Caco-2 (cell line): ENCODE results near the gene RIOK3. TPM values are rescaled to one million over a fixed set of nuclear protein-coding genes. Genes with fewer than 3 reads are reported as not detected.
"Not testable (repeated sequence)": the region's sequence is repeated elsewhere in the genome, so short reads cannot be mapped to it uniquely, and the experiment has no call there.

ENCODE experiments used
- BruUV-seq: library from RNA; stranded (reverse); fragments of 400-500 nt; replicated peaks from 2 replicates; lab custom pipeline; 2021; lab: Mats Ljungman, UMichigan
- CTCF ChIA-PET: fragments of 300-600 bp; sonication (Branson Sonifier 250); formaldehyde crosslinking; loops from one replicate; lab custom pipeline; 2022; ENCODE audit warnings: antibody characterized with exemption; lab: Charles Lee
- POLR2A ChIA-PET: fragments of 300-600 bp; sonication (Branson Sonifier 250); formaldehyde crosslinking; loops from one replicate; lab custom pipeline; 2022; ENCODE audit warnings: antibody characterized with exemption; lab: Charles Lee
- DNase-seq, 2 experiments: peaks; one replicate each; pipeline versions ENCODE4 v3.0.0 to v3.0.0-alpha.2; 2020 to 2022
- H3K27me3 ChIP-seq: replicated peaks from 2 replicates; pipeline ENCODE4 v1.6.0; 2011; ENCODE audit warnings: low read length; ENCODE audit not compliant: control insufficient read depth, insufficient read depth
- H3K36me3 ChIP-seq: 2 replicates; pipeline ENCODE4 v1.5.1; 2011; ENCODE audit warnings: low read length; ENCODE audit not compliant: control insufficient read depth, insufficient read depth
- H3K4me1 ChIP-seq: fragments of 250-450 bp; sonication (Bioruptor Pico); 2 replicates; pipeline ENCODE4 v1.5.1; 2020; ENCODE audit warnings: mild to moderate bottlenecking
- H3K4me3 ChIP-seq: 2 replicates; pipeline ENCODE4 v1.5.1; 2011; ENCODE audit warnings: low read depth, mild to moderate bottlenecking, control low read depth, low read length
- H3K9me3 ChIP-seq: fragments of 250-450 bp; sonication (Bioruptor Pico); 2 replicates; pipeline ENCODE4 v1.5.1; 2020; ENCODE audit warnings: mild to moderate bottlenecking, moderate library complexity
- H3K27ac Mint-ChIP-seq: one replicate; pipeline ENCODE4 v1.8.0; 2022; ENCODE audit warnings: mixed read lengths; ENCODE audit not compliant: unreplicated experiment
- H3K27me3 Mint-ChIP-seq: one replicate; pipeline ENCODE4 v1.8.0; 2022; ENCODE audit warnings: mixed read lengths; ENCODE audit not compliant: insufficient read depth, unreplicated experiment
- H3K36me3 Mint-ChIP-seq: one replicate; pipeline ENCODE4 v1.8.0; 2022; ENCODE audit warnings: mild to moderate bottlenecking, mixed read lengths; ENCODE audit not compliant: insufficient read depth, unreplicated experiment
- H3K4me1 Mint-ChIP-seq: one replicate; pipeline ENCODE4 v1.8.0; 2022; ENCODE audit warnings: low read depth, mixed read lengths; ENCODE audit not compliant: unreplicated experiment
- H3K4me3 Mint-ChIP-seq: one replicate; pipeline ENCODE4 v1.8.0; 2022; ENCODE audit warnings: mild to moderate bottlenecking, moderate library complexity, mixed read lengths; ENCODE audit not compliant: unreplicated experiment
- H3K9me3 Mint-ChIP-seq: one replicate; pipeline ENCODE4 v1.8.0; 2022; ENCODE audit warnings: mixed read lengths; ENCODE audit not compliant: unreplicated experiment
- CTCF ChIP-seq, 2 experiments: fragments of 200-600 bp in 1 of 2; IDR thresholded peaks; 1 replicate in 1 of 2; 2 replicates in 1 of 2; pipeline versions ENCODE4 v1.5.1 to v1.8.0; 2011 to 2022; ENCODE audit warnings: antibody characterized with exemption in 1 of 2, control low read depth in 1 of 2, inconsistent platforms in 1 of 2, low read depth in 1 of 2, low read length in 1 of 2, mild to moderate bottlenecking in 1 of 2, moderate library complexity in 1 of 2; ENCODE audit not compliant: insufficient read depth in 1 of 2, severe bottlenecking in 1 of 2, unreplicated experiment in 1 of 2
- intact Hi-C: fragments of 100-400 bp; cut with micrococcal nuclease; formaldehyde crosslinking; loops from one replicate; pipeline ENCODE4 v1.10.0; 2022; ENCODE audit not compliant: unreplicated experiment
- total RNA-seq: library from RNA; stranded (reverse); gene quantifications from 2 replicates; pipeline ENCODE4 v1.2.3, GENCODE V29; 2022

RIOK3 gene
- total RNA-seq, 1 experiment from 2014 or later = 32.4 TPM

DNA sequence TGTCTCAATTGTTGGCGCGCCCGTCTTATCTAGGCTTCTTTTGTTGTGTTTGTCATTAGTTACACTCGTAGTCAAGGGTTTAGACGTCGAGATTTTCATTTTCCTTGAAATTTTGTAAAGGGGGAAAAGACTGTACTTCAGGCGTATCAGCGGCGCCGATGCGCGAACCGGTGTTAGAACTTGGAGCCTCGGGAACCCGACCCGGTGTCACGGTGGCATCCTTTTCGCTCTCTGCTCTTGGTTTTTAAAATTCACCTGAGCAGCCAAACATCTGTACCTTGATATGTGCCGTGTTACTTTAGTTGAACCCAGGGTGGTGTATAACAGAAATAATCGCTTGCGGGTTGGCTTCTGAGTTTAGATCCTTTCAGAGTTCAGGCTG, 50.9 kb downstream of the RIOK3 start:
- Histone ChIP-seq H3K9me3 (no peaks in the 10 kb centered on the region), H3K4me3 (peak overlapping the region; percentile 74), H3K27me3 (no peaks in the 10 kb centered on the region), H3K36me3 (no peaks in the 10 kb centered on the region), H3K4me1 (no peaks in the 10 kb centered on the region)
- no peaks in the 10 kb centered on the region for H3K9me3 Mint-ChIP-seq
- peak overlapping the region; percentile 73 for H3K4me3 Mint-ChIP-seq
- BruUV-seq = no TSS peak
- no peak overlapping the region for H3K27ac Mint-ChIP-seq
- no peak for TF ChIP-seq CTCF (IDR thresholded peaks at IDR 0.05; ENCODE audit: insufficient read depth in 1 of 2, low read depth in 1 of 2, low read length in 1 of 2, severe bottlenecking in 1 of 2, unreplicated experiment in 1 of 2)
- no peak for DNase-seq
- H3K4me1 Mint-ChIP-seq = no peaks in the 10 kb centered on the region
- peaks cover 15% of the 10 kb centered on the region for H3K36me3 Mint-ChIP-seq
- ChIA-PET CTCF (no interaction called here), POLR2A (interaction anchor here (0.6 kb wide), 1 partner anchor 1904 kb away, joined by 4 read pairs; the partner anchor contains the start of gene ESCO1)
- intact Hi-C loops = loop anchor here (10.0 kb wide), 1 partner anchor 469 kb away; no protein-coding TSS in a partner anchor
- no peaks in the 10 kb centered on the region for H3K27me3 Mint-ChIP-seq

GRCh38 chr18:23504720-23505119, 51.6 kb downstream of the RIOK3 start:
- no TSS peak for BruUV-seq
- CTCF ChIA-PET = no interaction called here
- Mint-ChIP-seq H3K4me1 (no peaks in the 10 kb centered on the region), H3K9me3 (no peaks in the 10 kb centered on the region), H3K27ac (no peak overlapping the region), H3K27me3 (no peaks in the 10 kb centered on the region), H3K4me3 (peak overlapping the region; percentile 73), H3K36me3 (peaks cover 15% of the 10 kb centered on the region)
- H3K9me3 ChIP-seq = no peaks in the 10 kb centered on the region
- H3K36me3 ChIP-seq = no peaks in the 10 kb centered on the region
- DNase-seq = no peak
- no peaks in the 10 kb centered on the region for H3K4me1 ChIP-seq
- H3K4me3 ChIP-seq = no peak overlapping the region
- H3K27me3 ChIP-seq = no peaks in the 10 kb centered on the region
- TF ChIP-seq CTCF (IDR thresholded peaks at IDR 0.05; ENCODE audit: insufficient read depth in 1 of 2, low read depth in 1 of 2, low read length in 1 of 2, severe bottlenecking in 1 of 2, unreplicated experiment in 1 of 2) = no peak
- POLR2A ChIA-PET = no interaction called here
- intact Hi-C loops = loop anchor here (10.0 kb wide), 1 partner anchor 470 kb away; no protein-coding TSS in a partner anchor

DNA sequence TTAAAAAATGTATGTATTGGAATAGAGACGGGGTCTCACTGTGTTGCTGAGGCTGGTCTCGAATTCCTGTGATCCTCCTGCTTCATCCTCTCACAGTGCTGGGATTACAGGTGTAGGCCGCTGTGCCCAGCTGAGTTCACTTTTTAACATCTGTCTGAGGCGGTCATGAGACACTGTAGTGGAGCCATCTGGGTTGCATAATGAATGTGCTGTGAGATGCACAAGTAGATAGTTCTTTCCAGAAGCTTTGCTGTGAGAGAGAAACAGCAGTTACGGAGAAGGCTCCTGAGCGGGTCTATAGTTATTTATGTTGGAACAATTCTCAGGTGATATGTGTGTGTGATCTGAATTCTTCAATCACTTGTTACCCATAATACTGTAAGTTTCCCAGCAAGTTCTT, 53.3 kb downstream of the RIOK3 start:
- CTCF ChIA-PET = no interaction called here
- intact Hi-C loops = loop anchor here (10.0 kb wide), 1 partner anchor 472 kb away; no protein-coding TSS in a partner anchor
- POLR2A ChIA-PET = no interaction called here

GRCh38 chr18:23510923-23511322, 57.8 kb downstream of the RIOK3 start:
- H3K27me3 ChIP-seq, H3K36me3 ChIP-seq, H3K4me1 Mint-ChIP-seq, DNase-seq, H3K4me3 ChIP-seq, H3K9me3 Mint-ChIP-seq, H3K9me3 ChIP-seq, BruUV-seq, H3K4me1 ChIP-seq, H3K27me3 Mint-ChIP-seq, H3K4me3 Mint-ChIP-seq, intact Hi-C loops, H3K36me3 Mint-ChIP-seq, CTCF ChIA-PET, H3K27ac Mint-ChIP-seq: not testable (repeated sequence)
- POLR2A ChIA-PET = interaction anchor here (0.5 kb wide), 1 partner anchor 8 kb away, joined by 3 read pairs; no protein-coding TSS in a partner anchor

More for the DNA sequence above, 53.3 kb downstream of the RIOK3 start:
- H3K4me3 Mint-ChIP-seq = no peak overlapping the region
- H3K27me3 Mint-ChIP-seq = no peaks in the 10 kb centered on the region
- no peak for TF ChIP-seq CTCF (IDR thresholded peaks at IDR 0.05; ENCODE audit: insufficient read depth in 1 of 2, low read depth in 1 of 2, low read length in 1 of 2, severe bottlenecking in 1 of 2, unreplicated experiment in 1 of 2)
- Histone ChIP-seq H3K9me3 (no peaks in the 10 kb centered on the region), H3K4me1 (no peaks in the 10 kb centered on the region), H3K4me3 (no peak overlapping the region), H3K27me3 (no peaks in the 10 kb centered on the region), H3K36me3 (no peaks in the 10 kb centered on the region)
- no peak for DNase-seq
- H3K27ac Mint-ChIP-seq = no peak overlapping the region
- no peaks in the 10 kb centered on the region for H3K9me3 Mint-ChIP-seq
- peaks cover 23% of the 10 kb centered on the region for H3K36me3 Mint-ChIP-seq
- H3K4me1 Mint-ChIP-seq = no peaks in the 10 kb centered on the region
- no TSS peak for BruUV-seq

- H3K9me3 Mint-ChIP-seq, H3K4me3 ChIP-seq, H3K9me3 ChIP-seq, H3K36me3 ChIP-seq, DNase-seq, H3K4me1 Mint-ChIP-seq, BruUV-seq, H3K27me3 Mint-ChIP-seq, H3K4me1 ChIP-seq, intact Hi-C loops, POLR2A ChIA-PET, H3K27me3 ChIP-seq, CTCF ChIA-PET, H3K4me3 Mint-ChIP-seq, H3K27ac Mint-ChIP-seq: not testable (repeated sequence)
- H3K36me3 Mint-ChIP-seq = peaks cover 13% of the 10 kb centered on the region
These were observed 59.1 kb downstream of the RIOK3 start for GRCh38 chr18:23512216-23512615.
